IgD-negative memory B cell (primary cell): ENCODE data around the gene AFF1. TPM values are rescaled to one million over a fixed set of nuclear protein-coding genes. Genes with fewer than 3 reads are reported as not detected.

Experiments
- polyA plus RNA-seq: library from polyadenylated mRNA; unstranded; fragments of 300-500 nt; fragmentation: Illumina TruSeq; gene quantifications from one replicate; pipeline ENCODE4 v1.2.3, GENCODE V29; 2021

Gene AFF1
- polyA plus RNA-seq, 1 donor from 2014 or later, result 18.8 TPM

Other genes starting within 250 kb of the AFF1 start
- not detected for gene SLC10A6, start 85.6 kb upstream of the AFF1 start, polyA plus RNA-seq
- gene C4orf36, start 42.6 kb upstream of the AFF1 start, polyA plus RNA-seq, result not detected